ENCODE measurements around the gene ARID5A. TPM values are rescaled to one million over a fixed set of nuclear protein-coding genes. Genes with fewer than 3 reads are reported as not detected.

Gene ARID5A
- total RNA-seq, 1 donor from 2014 or later: 9.9 TPM

DNA sequence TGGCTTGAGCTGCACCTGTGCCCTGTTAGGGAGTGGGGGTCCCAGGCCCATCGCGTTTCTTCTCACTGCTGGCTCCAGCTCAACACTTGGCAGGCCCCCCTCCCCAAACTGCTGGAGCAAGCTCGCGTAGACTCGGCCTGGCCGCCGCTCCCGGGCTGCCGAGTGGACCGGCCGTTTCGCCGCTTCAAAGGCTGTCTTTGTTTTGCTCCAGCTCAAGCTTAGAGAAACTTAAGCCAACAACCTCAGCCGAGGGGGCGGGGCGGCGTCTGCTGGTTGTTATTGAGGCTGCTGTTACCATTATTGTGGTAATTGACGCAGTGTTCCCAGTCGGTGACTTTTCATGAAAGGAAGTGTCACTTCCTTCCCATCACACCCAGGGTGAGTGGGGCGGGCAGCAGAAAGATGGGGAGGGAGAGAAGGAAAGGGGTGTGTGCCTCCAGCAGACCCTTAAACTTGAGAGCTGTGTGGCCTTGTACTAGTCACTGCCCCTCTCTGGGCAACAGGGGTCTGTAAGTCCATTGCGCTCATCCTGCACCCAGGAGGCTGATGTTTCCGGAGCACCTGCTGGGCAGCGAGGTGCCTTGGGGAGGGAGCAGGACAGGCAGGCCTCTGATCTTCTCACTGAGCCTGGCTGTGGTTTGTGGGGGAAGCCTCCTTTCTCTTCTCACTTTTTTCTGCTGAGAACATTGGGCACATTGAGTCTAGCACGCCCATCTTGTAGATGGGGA is 2.1 kb downstream of the ARID5A start:
- Histone ChIP-seq H3K27me3 (ENCODE audit: control insufficient read depth in 3 of 3, insufficient read depth in 3 of 3, low read length in 3 of 3) (no peaks in the 10 kb centered on the region), H3K9ac (ENCODE audit: low read depth in 1 of 3, low read length in 3 of 3) (peak overlapping the region; percentile 79 to 95 (median 87)), H3K4me3 (ENCODE audit: low read length in 3 of 3) (peak overlapping the region; percentile 78 to 90 (median 84)), H3K9me3 (ENCODE audit: control insufficient read depth in 3 of 3, low read length in 3 of 3) (no peaks in the 10 kb centered on the region), H3K4me1 (ENCODE audit: control insufficient read depth in 3 of 3, insufficient read depth in 3 of 3, low read length in 3 of 3) (peaks cover 55 to 88% (median 61%) of the 10 kb centered on the region in 3 donors), H3K27ac (ENCODE audit: low read depth, low read length) (peak overlapping the region; percentile 97), H3K36me3 (ENCODE audit: control insufficient read depth in 3 of 3, insufficient read depth in 3 of 3, low read length in 3 of 3) (peaks cover 0 to 9% (median 5%) of the 10 kb centered on the region in 3 donors)

DNA sequence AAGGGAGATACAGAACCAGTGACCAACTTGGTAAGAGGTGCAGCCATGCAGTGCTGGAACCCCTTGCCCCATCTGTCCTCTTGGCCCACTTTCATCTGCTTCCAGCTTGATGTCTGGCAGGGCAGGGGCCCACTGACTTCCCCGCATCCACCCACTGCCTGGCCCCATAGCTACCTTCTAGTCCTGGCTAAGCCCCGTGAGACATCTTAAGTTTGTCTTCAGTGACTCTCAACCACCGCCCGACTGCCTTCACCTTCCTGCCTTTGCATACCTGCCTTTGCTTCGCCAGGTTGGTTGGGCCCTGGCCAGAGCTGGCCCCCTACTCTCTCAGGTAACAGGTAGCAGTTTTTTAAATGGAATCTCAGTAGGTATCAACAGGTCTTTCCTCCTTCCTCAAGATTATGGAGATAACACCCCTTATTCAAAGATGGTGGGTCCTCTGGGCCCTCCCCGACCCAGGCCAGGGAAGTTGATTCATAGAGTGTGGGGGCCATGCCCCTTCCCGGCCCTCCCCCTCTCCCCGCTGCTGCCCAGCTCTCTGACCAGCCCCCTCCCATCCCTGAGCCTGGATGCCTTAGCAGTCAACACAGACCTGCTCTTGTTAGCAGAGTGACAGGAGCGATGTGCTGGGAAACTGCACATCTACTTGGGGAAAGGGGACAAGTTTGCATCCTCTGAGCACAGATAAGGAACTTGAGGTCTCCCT is 2.8 kb downstream of the ARID5A start:
- Histone ChIP-seq H3K4me1 (ENCODE audit: control insufficient read depth in 3 of 3, insufficient read depth in 3 of 3, low read length in 3 of 3) (peaks cover 48 to 81% (median 54%) of the 10 kb centered on the region in 3 donors), H3K9me3 (ENCODE audit: control insufficient read depth in 3 of 3, low read length in 3 of 3) (no peaks in the 10 kb centered on the region), H3K27me3 (ENCODE audit: control insufficient read depth in 3 of 3, insufficient read depth in 3 of 3, low read length in 3 of 3) (no peaks in the 10 kb centered on the region), H3K4me3 (ENCODE audit: low read length in 3 of 3) (peak overlapping the region in 1 of 3 donors; percentile 90), H3K36me3 (ENCODE audit: control insufficient read depth in 3 of 3, insufficient read depth in 3 of 3, low read length in 3 of 3) (peaks cover 0 to 9% (median 5%) of the 10 kb centered on the region in 3 donors), H3K9ac (ENCODE audit: low read depth in 1 of 3, low read length in 3 of 3) (peak overlapping the region in 2 of 3 donors; percentile 19 to 95), H3K27ac (ENCODE audit: low read depth, low read length) (peak overlapping the region; percentile 97)

- peaks cover 40 to 73% (median 47%) of the 10 kb centered on the region in 3 donors for H3K4me1 ChIP-seq (ENCODE audit: control insufficient read depth in 3 of 3, insufficient read depth in 3 of 3, low read length in 3 of 3)
- H3K4me3 ChIP-seq (ENCODE audit: low read length in 3 of 3): no peak overlapping the region
- H3K9ac ChIP-seq (ENCODE audit: low read depth in 1 of 3, low read length in 3 of 3): no peak overlapping the region
- H3K27ac ChIP-seq (ENCODE audit: low read depth, low read length): no peak overlapping the region
- H3K9me3 ChIP-seq (ENCODE audit: control insufficient read depth in 3 of 3, low read length in 3 of 3): no peaks in the 10 kb centered on the region
- H3K36me3 ChIP-seq (ENCODE audit: control insufficient read depth in 3 of 3, insufficient read depth in 3 of 3, low read length in 3 of 3): peaks cover 0 to 9% (median 5%) of the 10 kb centered on the region in 3 donors
- no peaks in the 10 kb centered on the region for H3K27me3 ChIP-seq (ENCODE audit: control insufficient read depth in 3 of 3, insufficient read depth in 3 of 3, low read length in 3 of 3)
Measured at GRCh38 chr2:96540136-96540535, 3.6 kb downstream of the ARID5A start.

DNA sequence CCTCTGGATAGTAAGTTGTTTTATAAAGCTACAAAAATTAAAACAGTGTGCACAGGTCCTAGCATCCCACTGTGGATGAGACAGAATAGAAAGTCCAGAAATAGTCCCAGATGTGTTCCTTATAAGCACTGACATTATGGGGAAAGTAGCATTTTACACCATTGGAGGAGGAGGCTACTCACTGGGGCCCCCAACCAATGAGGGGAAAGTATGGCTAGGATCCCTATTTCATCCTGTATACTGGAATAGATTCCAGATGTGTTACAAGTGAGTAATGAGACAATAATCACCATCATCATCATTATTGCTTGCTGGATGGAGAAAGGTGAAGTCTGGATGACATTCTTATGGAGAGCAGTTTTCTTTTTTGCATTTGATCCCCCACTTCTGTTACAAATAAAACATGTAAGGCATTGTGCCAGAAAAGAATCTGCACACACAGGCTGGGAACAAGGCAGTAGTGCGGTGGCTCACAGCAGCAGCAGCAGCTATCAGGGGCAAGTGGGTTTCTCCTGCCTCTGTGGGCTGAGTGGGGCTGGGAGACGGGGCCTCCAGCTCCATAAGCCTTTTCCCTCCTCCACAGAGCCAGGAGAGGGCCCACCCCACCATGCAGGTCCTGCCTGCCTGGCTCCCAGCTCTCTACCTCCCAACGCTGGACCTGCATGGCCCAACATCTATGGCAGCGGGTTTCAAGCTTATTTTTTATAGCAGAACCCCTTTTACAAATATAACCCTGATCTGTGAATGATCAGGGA is 5.0 kb downstream of the ARID5A start:
- Histone ChIP-seq H3K4me3 (ENCODE audit: low read length in 3 of 3) (no peak overlapping the region), H3K9me3 (ENCODE audit: control insufficient read depth in 3 of 3, low read length in 3 of 3) (no peaks in the 10 kb centered on the region), H3K4me1 (ENCODE audit: control insufficient read depth in 3 of 3, insufficient read depth in 3 of 3, low read length in 3 of 3) (peaks cover 29 to 66% (median 39%) of the 10 kb centered on the region in 3 donors), H3K27ac (ENCODE audit: low read depth, low read length) (no peak overlapping the region), H3K9ac (ENCODE audit: low read depth in 1 of 3, low read length in 3 of 3) (peak overlapping the region in 1 of 3 donors; percentile 57), H3K36me3 (ENCODE audit: control insufficient read depth in 3 of 3, insufficient read depth in 3 of 3, low read length in 3 of 3) (peaks cover 2 to 16% (median 5%) of the 10 kb centered on the region in 3 donors), H3K27me3 (ENCODE audit: control insufficient read depth in 3 of 3, insufficient read depth in 3 of 3, low read length in 3 of 3) (no peaks in the 10 kb centered on the region)

DNA sequence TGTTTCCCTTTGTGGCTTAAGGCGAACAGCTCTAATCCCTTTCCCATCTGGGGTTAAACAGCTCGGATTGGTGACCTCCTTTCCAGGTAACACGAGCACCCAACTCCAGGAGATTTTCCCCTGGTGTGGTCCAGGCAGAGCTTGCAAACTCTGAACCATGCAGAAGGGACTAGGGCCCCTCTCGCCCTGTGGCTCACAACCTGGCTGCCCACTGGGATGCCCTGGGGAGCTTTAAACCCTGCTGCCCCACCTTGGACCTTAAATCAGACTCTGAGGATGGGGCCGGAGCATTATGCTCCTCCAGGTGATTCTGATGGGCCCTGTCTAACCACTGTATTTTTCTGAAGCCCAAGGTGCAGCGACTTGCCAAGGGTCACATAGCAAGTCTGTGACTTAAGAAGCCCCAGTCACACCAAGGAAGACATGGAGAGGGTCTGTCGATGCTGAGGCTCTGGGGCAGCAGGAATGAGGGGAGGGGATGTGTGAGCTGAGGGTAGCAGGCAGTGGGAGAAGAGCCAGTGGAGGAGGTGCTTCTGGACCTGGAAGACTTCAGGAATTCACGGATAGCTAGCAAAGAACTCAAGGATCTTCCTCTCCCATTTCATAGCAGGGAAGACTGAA is 5.9 kb downstream of the ARID5A start:
- Histone ChIP-seq H3K27me3 (ENCODE audit: control insufficient read depth in 3 of 3, insufficient read depth in 3 of 3, low read length in 3 of 3) (no peaks in the 10 kb centered on the region), H3K4me3 (ENCODE audit: low read length in 3 of 3) (no peak overlapping the region), H3K36me3 (ENCODE audit: control insufficient read depth in 3 of 3, insufficient read depth in 3 of 3, low read length in 3 of 3) (peaks cover 6 to 24% (median 9%) of the 10 kb centered on the region in 3 donors), H3K9ac (ENCODE audit: low read depth in 1 of 3, low read length in 3 of 3) (peak overlapping the region; percentile 12 to 57 (median 15)), H3K9me3 (ENCODE audit: control insufficient read depth in 3 of 3, low read length in 3 of 3) (no peaks in the 10 kb centered on the region), H3K27ac (ENCODE audit: low read depth, low read length) (no peak overlapping the region), H3K4me1 (ENCODE audit: control insufficient read depth in 3 of 3, insufficient read depth in 3 of 3, low read length in 3 of 3) (peaks cover 29 to 73% (median 40%) of the 10 kb centered on the region in 3 donors)

GRCh38 chr2:96546321-96546720 is 9.8 kb downstream of the ARID5A start:
- Histone ChIP-seq H3K9ac (ENCODE audit: low read depth in 1 of 3, low read length in 3 of 3) (peak overlapping the region in 1 of 3 donors; percentile 3), H3K36me3 (ENCODE audit: control insufficient read depth in 3 of 3, insufficient read depth in 3 of 3, low read length in 3 of 3) (peaks cover 30 to 56% (median 32%) of the 10 kb centered on the region in 3 donors), H3K4me1 (ENCODE audit: control insufficient read depth in 3 of 3, insufficient read depth in 3 of 3, low read length in 3 of 3) (peaks cover 13 to 56% (median 27%) of the 10 kb centered on the region in 3 donors), H3K9me3 (ENCODE audit: control insufficient read depth in 3 of 3, low read length in 3 of 3) (no peaks in the 10 kb centered on the region), H3K27me3 (ENCODE audit: control insufficient read depth in 3 of 3, insufficient read depth in 3 of 3, low read length in 3 of 3) (no peaks in the 10 kb centered on the region), H3K27ac (ENCODE audit: low read depth, low read length) (no peak overlapping the region), H3K4me3 (ENCODE audit: low read length in 3 of 3) (no peak overlapping the region)

GRCh38 chr2:96546797-96547196 is 10.2 kb downstream of the ARID5A start:
- H3K4me3 ChIP-seq (ENCODE audit: low read length in 3 of 3): no peak overlapping the region
- H3K9me3 ChIP-seq (ENCODE audit: control insufficient read depth in 3 of 3, low read length in 3 of 3): no peaks in the 10 kb centered on the region
- H3K9ac ChIP-seq (ENCODE audit: low read depth in 1 of 3, low read length in 3 of 3): peak overlapping the region in 1 of 3 donors; percentile 3
- H3K4me1 ChIP-seq (ENCODE audit: control insufficient read depth in 3 of 3, insufficient read depth in 3 of 3, low read length in 3 of 3): peaks cover 9 to 52% (median 22%) of the 10 kb centered on the region in 3 donors
- H3K36me3 ChIP-seq (ENCODE audit: control insufficient read depth in 3 of 3, insufficient read depth in 3 of 3, low read length in 3 of 3): peaks cover 32 to 61% (median 37%) of the 10 kb centered on the region in 3 donors
- no peak overlapping the region for H3K27ac ChIP-seq (ENCODE audit: low read depth, low read length)
- no peaks in the 10 kb centered on the region for H3K27me3 ChIP-seq (ENCODE audit: control insufficient read depth in 3 of 3, insufficient read depth in 3 of 3, low read length in 3 of 3)

DNA sequence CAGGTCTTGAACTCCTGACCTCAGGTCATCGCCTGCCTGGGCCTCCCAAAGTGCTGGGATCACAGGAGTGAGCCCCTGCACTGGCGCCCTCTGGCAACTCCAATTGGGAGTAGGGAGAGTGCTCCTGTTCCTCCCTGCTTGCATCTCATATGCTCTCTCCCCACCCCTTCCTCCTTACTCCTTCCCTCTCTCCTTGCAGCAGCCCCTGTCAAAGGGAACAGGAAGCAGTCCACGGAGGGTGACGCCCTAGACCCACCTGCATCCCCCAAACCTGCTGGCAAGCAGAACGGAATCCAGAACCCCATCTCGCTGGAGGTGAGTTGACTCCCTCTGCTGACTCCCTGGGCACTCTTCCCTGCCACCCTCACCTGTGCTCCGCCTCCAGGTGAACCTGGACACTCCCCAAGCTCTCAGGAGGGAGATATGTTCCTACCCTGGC is 10.7 kb downstream of the ARID5A start:
- peaks cover 37 to 65% (median 40%) of the 10 kb centered on the region in 3 donors for H3K36me3 ChIP-seq (ENCODE audit: control insufficient read depth in 3 of 3, insufficient read depth in 3 of 3, low read length in 3 of 3)
- H3K9me3 ChIP-seq (ENCODE audit: control insufficient read depth in 3 of 3, low read length in 3 of 3): no peaks in the 10 kb centered on the region
- H3K9ac ChIP-seq (ENCODE audit: low read depth in 1 of 3, low read length in 3 of 3): no peak overlapping the region
- peaks cover 4 to 47% (median 18%) of the 10 kb centered on the region in 3 donors for H3K4me1 ChIP-seq (ENCODE audit: control insufficient read depth in 3 of 3, insufficient read depth in 3 of 3, low read length in 3 of 3)
- no peak overlapping the region for H3K4me3 ChIP-seq (ENCODE audit: low read length in 3 of 3)
- no peak overlapping the region for H3K27ac ChIP-seq (ENCODE audit: low read depth, low read length)
- no peaks in the 10 kb centered on the region for H3K27me3 ChIP-seq (ENCODE audit: control insufficient read depth in 3 of 3, insufficient read depth in 3 of 3, low read length in 3 of 3)

GRCh38 chr2:96547731-96548171 is 11.2 kb downstream of the ARID5A start:
- no peaks in the 10 kb centered on the region for H3K27me3 ChIP-seq (ENCODE audit: control insufficient read depth in 3 of 3, insufficient read depth in 3 of 3, low read length in 3 of 3)
- H3K4me1 ChIP-seq (ENCODE audit: control insufficient read depth in 3 of 3, insufficient read depth in 3 of 3, low read length in 3 of 3): peaks cover 2 to 44% (median 13%) of the 10 kb centered on the region in 3 donors
- no peak overlapping the region for H3K4me3 ChIP-seq (ENCODE audit: low read length in 3 of 3)
- H3K36me3 ChIP-seq (ENCODE audit: control insufficient read depth in 3 of 3, insufficient read depth in 3 of 3, low read length in 3 of 3): peaks cover 37 to 68% (median 42%) of the 10 kb centered on the region in 3 donors
- no peaks in the 10 kb centered on the region for H3K9me3 ChIP-seq (ENCODE audit: control insufficient read depth in 3 of 3, low read length in 3 of 3)
- H3K9ac ChIP-seq (ENCODE audit: low read depth in 1 of 3, low read length in 3 of 3): no peak overlapping the region
- no peak overlapping the region for H3K27ac ChIP-seq (ENCODE audit: low read depth, low read length)
